K562 (cell line): ENCODE results near the gene PRKAR2B. TPM values are rescaled to one million over a fixed set of nuclear protein-coding genes. Genes with fewer than 3 reads are reported as not detected.
A peak's percentile ranks its signal among the peaks of the same experiment; 100 is the strongest.

Source experiments
- CSDE1 ChIP-seq, 2 experiments: fragments of 450-650 bp; IDR thresholded peaks; 2 replicates each; pipeline ENCODE4 v1.6.1; 2016; ENCODE audit warnings: mild to moderate bottlenecking in 1 of 2
- DDX20 ChIP-seq: fragments of 450-650 bp; IDR thresholded peaks from 2 replicates; pipeline ENCODE4 v1.6.1; 2016; ENCODE audit warnings: missing genetic modification characterization, low read depth, mild to moderate bottlenecking, missing compliant biosample characterization, moderate library complexity
- KHSRP ChIP-seq: fragments of 450-650 bp; IDR thresholded peaks from 2 replicates; pipeline ENCODE4 v1.6.1; 2017
- MEF2A ChIP-seq: IDR thresholded peaks from 2 replicates; pipeline ENCODE4 v1.6.1; 2011; ENCODE audit warnings: low read depth, mild to moderate bottlenecking, low read length, moderate library complexity; ENCODE audit not compliant: control insufficient read depth
- MTA3 ChIP-seq: fragments of 450-650 bp; formaldehyde crosslinking; IDR thresholded peaks from 2 replicates; pipeline ENCODE4 v1.6.1; 2017; ENCODE audit warnings: mild to moderate bottlenecking, borderline replicate concordance
- NFATC3 ChIP-seq: fragments of 450-650 bp; IDR thresholded peaks from 2 replicates; pipeline ENCODE4 v1.6.1; 2017; ENCODE audit warnings: mild to moderate bottlenecking
- SREBF2 ChIP-seq: sonication (generic); formaldehyde crosslinking; IDR thresholded peaks from 2 replicates; pipeline ENCODE4 v1.4.0; 2020; ENCODE audit warnings: mild to moderate bottlenecking, missing genetic modification reagents
- TEAD1 ChIP-seq, 2 experiments: fragments of 450-650 bp in 1 of 2; sonication (generic) in 1 of 2; formaldehyde crosslinking; IDR thresholded peaks; 2 replicates each; pipeline versions ENCODE4 v1.4.0 to v1.8.0; 2020 to 2022; ENCODE audit warnings: mild to moderate bottlenecking in 2 of 2, missing genetic modification reagents in 1 of 2
- ZNF354B ChIP-seq: fragments of 250-450 bp; sonication (Bioruptor Pico); IDR thresholded peaks from 2 replicates; pipeline ENCODE4 v1.4.0; 2020
- ZNF507 ChIP-seq: conservative IDR thresholded peaks from 2 replicates; pipeline ENCODE4 v1.6.1; 2017; ENCODE audit warnings: missing genetic modification characterization, missing compliant biosample characterization
- polyA plus RNA-seq, 8 experiments: library from polyadenylated mRNA; depleted of rRNA in 4 of 8; stranded (reverse) in 5 of 8; unstranded in 3 of 8; fragments of >200 nt; fragmentation: Nextera tagmentation in 2 of 8; fragmentation: Illumina TruSeq in 1 of 8; extraction: Ambion mirVana in 2 of 8; extraction: Trizol in 1 of 8; gene quantifications; 2 replicates each; pipeline versions ENCODE4 v1.2.1 to v1.2.3, GENCODE V29; 2011 to 2014; ENCODE audit warnings: inconsistent platforms in 1 of 8, missing spikeins in 1 of 8
- total RNA-seq, 7 experiments: library from RNA; depleted of rRNA in 6 of 7; stranded (reverse); fragments of >200 nt in 6 of 7; fragmentation: Illumina TruSeq in 2 of 7; extraction: Trizol in 2 of 7; gene quantifications; 2 replicates each; pipeline versions ENCODE4 v1.2.1 to v1.2.3, GENCODE V29; 2011 to 2021; ENCODE audit warnings: low replicate concordance in 1 of 7
- TF ChIP-seq, protein P1 (sequence below): fragments of 450-650 bp; IDR thresholded peaks from 2 replicates; pipeline ENCODE4 v1.6.1; 2016; ENCODE audit warnings: mild to moderate bottlenecking, moderate library complexity
- TF ChIP-seq, protein P2 (sequence below): sonication (generic); formaldehyde crosslinking; IDR thresholded peaks from 2 replicates; pipeline ENCODE4 v1.8.0; 2022; ENCODE audit warnings: missing genetic modification reagents, mild to moderate bottlenecking, borderline replicate concordance
- TF ChIP-seq, protein P3 (sequence below): sonication (generic); formaldehyde crosslinking; IDR thresholded peaks from 2 replicates; pipeline ENCODE4 v1.9.0; 2022; ENCODE audit warnings: mild to moderate bottlenecking, missing genetic modification reagents

Gene PRKAR2B
- total and polyA plus RNA-seq, 9 of the 15 experiments (the other 6 are each of a cell fraction or from before 2014, with no cell fraction given): 59.0 to 173 (median 129) TPM

DNA sequence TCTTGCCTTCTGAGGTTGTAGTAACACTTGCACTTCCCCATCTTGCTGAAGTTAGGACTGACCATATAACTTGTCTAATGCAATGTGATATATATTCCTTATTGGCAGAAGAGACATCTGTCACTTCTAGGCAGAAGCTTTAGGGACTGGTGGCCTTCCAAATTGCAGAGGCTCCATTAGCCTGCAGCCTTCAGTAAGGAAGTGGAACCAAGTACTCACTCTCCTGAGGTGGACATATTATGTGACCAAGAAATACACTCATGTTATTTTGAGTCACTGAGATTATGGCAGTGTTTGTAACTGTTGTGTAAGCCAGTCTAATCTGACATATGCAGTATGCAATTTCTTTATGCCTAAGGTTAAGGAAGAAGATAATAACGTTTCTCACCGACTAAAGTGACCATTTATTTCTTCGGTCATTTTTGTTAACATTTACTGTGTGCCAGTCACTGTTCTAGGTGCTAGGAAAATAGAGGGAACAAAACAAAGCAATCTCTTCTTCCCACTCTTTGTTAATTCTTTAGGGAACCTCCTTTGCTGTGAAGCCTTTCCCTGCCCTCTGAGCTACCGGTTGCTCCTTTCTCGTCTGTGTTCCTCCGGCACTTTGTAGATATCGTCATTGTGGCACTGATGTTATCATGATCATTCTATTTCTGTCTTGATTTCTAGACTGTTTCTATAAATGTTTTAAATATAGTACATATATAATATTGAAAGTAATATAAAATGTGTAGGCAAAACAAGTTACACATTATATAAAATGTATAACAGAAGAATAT lies 71.4 kb downstream of the PRKAR2B start (continued):
- TF ChIP-seq, protein P1, sequence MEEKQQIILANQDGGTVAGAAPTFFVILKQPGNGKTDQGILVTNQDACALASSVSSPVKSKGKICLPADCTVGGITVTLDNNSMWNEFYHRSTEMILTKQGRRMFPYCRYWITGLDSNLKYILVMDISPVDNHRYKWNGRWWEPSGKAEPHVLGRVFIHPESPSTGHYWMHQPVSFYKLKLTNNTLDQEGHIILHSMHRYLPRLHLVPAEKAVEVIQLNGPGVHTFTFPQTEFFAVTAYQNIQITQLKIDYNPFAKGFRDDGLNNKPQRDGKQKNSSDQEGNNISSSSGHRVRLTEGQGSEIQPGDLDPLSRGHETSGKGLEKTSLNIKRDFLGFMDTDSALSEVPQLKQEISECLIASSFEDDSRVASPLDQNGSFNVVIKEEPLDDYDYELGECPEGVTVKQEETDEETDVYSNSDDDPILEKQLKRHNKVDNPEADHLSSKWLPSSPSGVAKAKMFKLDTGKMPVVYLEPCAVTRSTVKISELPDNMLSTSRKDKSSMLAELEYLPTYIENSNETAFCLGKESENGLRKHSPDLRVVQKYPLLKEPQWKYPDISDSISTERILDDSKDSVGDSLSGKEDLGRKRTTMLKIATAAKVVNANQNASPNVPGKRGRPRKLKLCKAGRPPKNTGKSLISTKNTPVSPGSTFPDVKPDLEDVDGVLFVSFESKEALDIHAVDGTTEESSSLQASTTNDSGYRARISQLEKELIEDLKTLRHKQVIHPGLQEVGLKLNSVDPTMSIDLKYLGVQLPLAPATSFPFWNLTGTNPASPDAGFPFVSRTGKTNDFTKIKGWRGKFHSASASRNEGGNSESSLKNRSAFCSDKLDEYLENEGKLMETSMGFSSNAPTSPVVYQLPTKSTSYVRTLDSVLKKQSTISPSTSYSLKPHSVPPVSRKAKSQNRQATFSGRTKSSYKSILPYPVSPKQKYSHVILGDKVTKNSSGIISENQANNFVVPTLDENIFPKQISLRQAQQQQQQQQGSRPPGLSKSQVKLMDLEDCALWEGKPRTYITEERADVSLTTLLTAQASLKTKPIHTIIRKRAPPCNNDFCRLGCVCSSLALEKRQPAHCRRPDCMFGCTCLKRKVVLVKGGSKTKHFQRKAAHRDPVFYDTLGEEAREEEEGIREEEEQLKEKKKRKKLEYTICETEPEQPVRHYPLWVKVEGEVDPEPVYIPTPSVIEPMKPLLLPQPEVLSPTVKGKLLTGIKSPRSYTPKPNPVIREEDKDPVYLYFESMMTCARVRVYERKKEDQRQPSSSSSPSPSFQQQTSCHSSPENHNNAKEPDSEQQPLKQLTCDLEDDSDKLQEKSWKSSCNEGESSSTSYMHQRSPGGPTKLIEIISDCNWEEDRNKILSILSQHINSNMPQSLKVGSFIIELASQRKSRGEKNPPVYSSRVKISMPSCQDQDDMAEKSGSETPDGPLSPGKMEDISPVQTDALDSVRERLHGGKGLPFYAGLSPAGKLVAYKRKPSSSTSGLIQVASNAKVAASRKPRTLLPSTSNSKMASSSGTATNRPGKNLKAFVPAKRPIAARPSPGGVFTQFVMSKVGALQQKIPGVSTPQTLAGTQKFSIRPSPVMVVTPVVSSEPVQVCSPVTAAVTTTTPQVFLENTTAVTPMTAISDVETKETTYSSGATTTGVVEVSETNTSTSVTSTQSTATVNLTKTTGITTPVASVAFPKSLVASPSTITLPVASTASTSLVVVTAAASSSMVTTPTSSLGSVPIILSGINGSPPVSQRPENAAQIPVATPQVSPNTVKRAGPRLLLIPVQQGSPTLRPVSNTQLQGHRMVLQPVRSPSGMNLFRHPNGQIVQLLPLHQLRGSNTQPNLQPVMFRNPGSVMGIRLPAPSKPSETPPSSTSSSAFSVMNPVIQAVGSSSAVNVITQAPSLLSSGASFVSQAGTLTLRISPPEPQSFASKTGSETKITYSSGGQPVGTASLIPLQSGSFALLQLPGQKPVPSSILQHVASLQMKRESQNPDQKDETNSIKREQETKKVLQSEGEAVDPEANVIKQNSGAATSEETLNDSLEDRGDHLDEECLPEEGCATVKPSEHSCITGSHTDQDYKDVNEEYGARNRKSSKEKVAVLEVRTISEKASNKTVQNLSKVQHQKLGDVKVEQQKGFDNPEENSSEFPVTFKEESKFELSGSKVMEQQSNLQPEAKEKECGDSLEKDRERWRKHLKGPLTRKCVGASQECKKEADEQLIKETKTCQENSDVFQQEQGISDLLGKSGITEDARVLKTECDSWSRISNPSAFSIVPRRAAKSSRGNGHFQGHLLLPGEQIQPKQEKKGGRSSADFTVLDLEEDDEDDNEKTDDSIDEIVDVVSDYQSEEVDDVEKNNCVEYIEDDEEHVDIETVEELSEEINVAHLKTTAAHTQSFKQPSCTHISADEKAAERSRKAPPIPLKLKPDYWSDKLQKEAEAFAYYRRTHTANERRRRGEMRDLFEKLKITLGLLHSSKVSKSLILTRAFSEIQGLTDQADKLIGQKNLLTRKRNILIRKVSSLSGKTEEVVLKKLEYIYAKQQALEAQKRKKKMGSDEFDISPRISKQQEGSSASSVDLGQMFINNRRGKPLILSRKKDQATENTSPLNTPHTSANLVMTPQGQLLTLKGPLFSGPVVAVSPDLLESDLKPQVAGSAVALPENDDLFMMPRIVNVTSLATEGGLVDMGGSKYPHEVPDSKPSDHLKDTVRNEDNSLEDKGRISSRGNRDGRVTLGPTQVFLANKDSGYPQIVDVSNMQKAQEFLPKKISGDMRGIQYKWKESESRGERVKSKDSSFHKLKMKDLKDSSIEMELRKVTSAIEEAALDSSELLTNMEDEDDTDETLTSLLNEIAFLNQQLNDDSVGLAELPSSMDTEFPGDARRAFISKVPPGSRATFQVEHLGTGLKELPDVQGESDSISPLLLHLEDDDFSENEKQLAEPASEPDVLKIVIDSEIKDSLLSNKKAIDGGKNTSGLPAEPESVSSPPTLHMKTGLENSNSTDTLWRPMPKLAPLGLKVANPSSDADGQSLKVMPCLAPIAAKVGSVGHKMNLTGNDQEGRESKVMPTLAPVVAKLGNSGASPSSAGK: no peak
- TF ChIP-seq SREBF2 (CRISPR knock-in tag): no peak
- TF ChIP-seq ZNF354B (CRISPR knock-in tag): no peak
- TF ChIP-seq KHSRP: no peak
- TF ChIP-seq NFATC3: no peak
- no peak for TF ChIP-seq CSDE1 (IDR thresholded peaks at IDR 0.05)
- TF ChIP-seq, protein P2, sequence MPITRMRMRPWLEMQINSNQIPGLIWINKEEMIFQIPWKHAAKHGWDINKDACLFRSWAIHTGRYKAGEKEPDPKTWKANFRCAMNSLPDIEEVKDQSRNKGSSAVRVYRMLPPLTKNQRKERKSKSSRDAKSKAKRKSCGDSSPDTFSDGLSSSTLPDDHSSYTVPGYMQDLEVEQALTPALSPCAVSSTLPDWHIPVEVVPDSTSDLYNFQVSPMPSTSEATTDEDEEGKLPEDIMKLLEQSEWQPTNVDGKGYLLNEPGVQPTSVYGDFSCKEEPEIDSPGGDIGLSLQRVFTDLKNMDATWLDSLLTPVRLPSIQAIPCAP (CRISPR knock-in tag): no peak
- TF ChIP-seq, protein P3, sequence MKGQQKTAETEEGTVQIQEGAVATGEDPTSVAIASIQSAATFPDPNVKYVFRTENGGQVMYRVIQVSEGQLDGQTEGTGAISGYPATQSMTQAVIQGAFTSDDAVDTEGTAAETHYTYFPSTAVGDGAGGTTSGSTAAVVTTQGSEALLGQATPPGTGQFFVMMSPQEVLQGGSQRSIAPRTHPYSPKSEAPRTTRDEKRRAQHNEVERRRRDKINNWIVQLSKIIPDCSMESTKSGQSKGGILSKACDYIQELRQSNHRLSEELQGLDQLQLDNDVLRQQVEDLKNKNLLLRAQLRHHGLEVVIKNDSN: no peak
- TF ChIP-seq MTA3: 0 out of 2 replicates have a peak, but pooled peaks have one; percentile 27
- peak; percentile 50; the same call in 1 of the 2 replicates for TF ChIP-seq MEF2A
- no peak for TF ChIP-seq DDX20
- TF ChIP-seq TEAD1 (CRISPR knock-in tag; IDR thresholded peaks at IDR 0.05): no peak
- no peak for TF ChIP-seq ZNF507 (tag)
